WERI-Rb-1 (cell line): Measurements from ENCODE around the gene AXDND1.
"Not testable (repeated sequence)": the region's sequence is repeated elsewhere in the genome, so short reads cannot be mapped to it uniquely, and the experiment has no call there.

ENCODE experiments used
- DNase-seq: peaks from one replicate; pipeline ENCODE4 v3.0.0-alpha.2; 2020
- H3K27ac ChIP-seq: fragments of 250-450 bp; sonication (Bioruptor Pico); 2 replicates; pipeline ENCODE4 v1.5.1; 2020; ENCODE audit warnings: mild to moderate bottlenecking, moderate library complexity
- H3K27me3 ChIP-seq: fragments of 250-450 bp; sonication (Bioruptor Pico); 2 replicates; pipeline ENCODE4 v1.5.1; 2021; ENCODE audit warnings: mild to moderate bottlenecking, low read depth, moderate library complexity; ENCODE audit not compliant: insufficient read depth, severe bottlenecking
- H3K36me3 ChIP-seq: fragments of 250-450 bp; sonication (Bioruptor Pico); 2 replicates; pipeline ENCODE4 v1.5.1; 2020; ENCODE audit warnings: mild to moderate bottlenecking, moderate library complexity
- H3K4me3 ChIP-seq: 2 replicates; pipeline ENCODE4 v1.5.1; 2011; ENCODE audit warnings: low read depth, mild to moderate bottlenecking, control low read depth, low read length
- H3K9me3 ChIP-seq: fragments of 250-450 bp; sonication (Bioruptor Pico); 2 replicates; pipeline ENCODE4 v1.5.1; 2021; ENCODE audit warnings: mild to moderate bottlenecking, moderate library complexity; ENCODE audit not compliant: severe bottlenecking
- CTCF ChIP-seq: IDR thresholded peaks from 2 replicates; pipeline ENCODE4 v1.5.1; 2011; ENCODE audit warnings: low read depth, mild to moderate bottlenecking, control low read depth, inconsistent platforms, low read length

AXDND1 gene

GRCh38 chr1:179445593-179445992, 79.8 kb downstream of the AXDND1 start:
- Histone ChIP-seq H3K27me3 (no peaks in the 10 kb centered on the region), H3K4me3 (no peak overlapping the region), H3K36me3 (no peaks in the 10 kb centered on the region), H3K9me3 (no peaks in the 10 kb centered on the region), H3K27ac (no peak overlapping the region)
- TF ChIP-seq CTCF: no peak
- DNase-seq: no peak

GRCh38 chr1:179447489-179447888, 81.7 kb downstream of the AXDND1 start:
- Histone ChIP-seq H3K27me3 (no peaks in the 10 kb centered on the region), H3K27ac (no peak overlapping the region), H3K4me3 (no peak overlapping the region), H3K9me3 (no peaks in the 10 kb centered on the region), H3K36me3 (no peaks in the 10 kb centered on the region)
- TF ChIP-seq CTCF: peak; percentile 51
- peak; percentile 33 for DNase-seq

GRCh38 chr1:179448437-179449149, 82.8 kb downstream of the AXDND1 start:
- H3K4me3 ChIP-seq: no peak overlapping the region
- no peak for DNase-seq
- H3K36me3 ChIP-seq: no peaks in the 10 kb centered on the region
- H3K9me3 ChIP-seq: peaks cover 4% of the 10 kb centered on the region
- no peaks in the 10 kb centered on the region for H3K27me3 ChIP-seq
- no peak overlapping the region for H3K27ac ChIP-seq
- TF ChIP-seq CTCF: no peak

- not testable (repeated sequence) for H3K4me3 ChIP-seq, H3K27me3 ChIP-seq, H3K27ac ChIP-seq, H3K36me3 ChIP-seq, H3K9me3 ChIP-seq, DNase-seq
Measured at GRCh38 chr1:179459606-179460206, 93.9 kb downstream of the AXDND1 start.

GRCh38 chr1:179465661-179466060, 99.9 kb downstream of the AXDND1 start:
- H3K9me3 ChIP-seq, H3K27ac ChIP-seq, DNase-seq, H3K36me3 ChIP-seq, H3K4me3 ChIP-seq, H3K27me3 ChIP-seq: not testable (repeated sequence)

- Histone ChIP-seq H3K4me3 (no peak overlapping the region), H3K27ac (no peak overlapping the region), H3K27me3 (peaks cover 5% of the 10 kb centered on the region), H3K36me3 (no peaks in the 10 kb centered on the region), H3K9me3 (peaks cover 28% of the 10 kb centered on the region)
- no peak for DNase-seq
- no peak for TF ChIP-seq CTCF
Measured at GRCh38 chr1:179474713-179475112, 108.9 kb downstream of the AXDND1 start.

- peaks cover 34% of the 10 kb centered on the region for H3K9me3 ChIP-seq
- no peaks in the 10 kb centered on the region for H3K27me3 ChIP-seq
- TF ChIP-seq CTCF: no peak
- DNase-seq: no peak
- H3K4me3 ChIP-seq: no peak overlapping the region
- no peak overlapping the region for H3K27ac ChIP-seq
- no peaks in the 10 kb centered on the region for H3K36me3 ChIP-seq
Measured at GRCh38 chr1:179476484-179476883, 110.7 kb downstream of the AXDND1 start.
